ENCODE results near the gene NOL9. TPM values are rescaled to one million over a fixed set of nuclear protein-coding genes. Genes with fewer than 3 reads are reported as not detected.

The NOL9 gene
- total and polyA plus RNA-seq, 3 donors from 2014 or later: 11.4 to 34.6 (median 29.0) TPM

GRCh38 chr1:6473974-6474814 lies 80.1 kb downstream of the NOL9 start:
- no peaks in the 10 kb centered on the region for H3K36me3 ChIP-seq (ENCODE audit: low read depth, missing control alignments)
- 76 to 89% methylated on average over 6 to 30 of the region's 33 CpGs for WGBS, 2 donors

GRCh38 chr1:6473156-6473555 lies 81.2 kb downstream of the NOL9 start:
- 92 to 97% methylated on average over 16 to 18 of the region's 18 CpGs for WGBS, 2 donors
- TF ChIP-seq CTCF (IDR thresholded peaks at IDR 0.05): no peak
- no peak for TF ChIP-seq POLR2A (IDR thresholded peaks at IDR 0.05)
- Histone ChIP-seq H3K4me3 (no peak overlapping the region), H3K36me3 (ENCODE audit: low read depth, missing control alignments) (no peaks in the 10 kb centered on the region), H3K27ac (no peak overlapping the region), H3K4me1 (no peaks in the 10 kb centered on the region), H3K9me3 (no peaks in the 10 kb centered on the region), H3K27me3 (no peaks in the 10 kb centered on the region)
- DNase-seq: no peak
- intact Hi-C loops (cut with DNase I; ENCODE audit: low total_unique reads): no loop called here

More at GRCh38 chr1:6473974-6474814, 80.1 kb downstream of the NOL9 start:
- no peak for TF ChIP-seq CTCF (IDR thresholded peaks at IDR 0.05)
- no peak for TF ChIP-seq POLR2A (IDR thresholded peaks at IDR 0.05)
- DNase-seq: no peak
- Histone ChIP-seq H3K27ac (no peak overlapping the region), H3K27me3 (no peaks in the 10 kb centered on the region), H3K9me3 (no peaks in the 10 kb centered on the region), H3K4me3 (no peak overlapping the region), H3K4me1 (no peaks in the 10 kb centered on the region)
- intact Hi-C loops (cut with DNase I; ENCODE audit: low total_unique reads): no loop called here

GRCh38 chr1:6472391-6472790 lies 81.9 kb downstream of the NOL9 start:
- Histone ChIP-seq H3K27me3 (no peaks in the 10 kb centered on the region), H3K36me3 (ENCODE audit: low read depth, missing control alignments) (no peaks in the 10 kb centered on the region), H3K27ac (no peak overlapping the region), H3K4me3 (no peak overlapping the region), H3K4me1 (no peaks in the 10 kb centered on the region), H3K9me3 (no peaks in the 10 kb centered on the region)
- intact Hi-C loops (cut with DNase I; ENCODE audit: low total_unique reads): no loop called here
- no peak for DNase-seq
- 83 to 87% methylated on average over 10 of the region's 10 CpGs for WGBS, 2 donors
- TF ChIP-seq CTCF (IDR thresholded peaks at IDR 0.05): no peak
- no peak for TF ChIP-seq POLR2A (IDR thresholded peaks at IDR 0.05)

- intact Hi-C loops (cut with DNase I; ENCODE audit: low total_unique reads): no loop called here
- DNase-seq: no peak
- Histone ChIP-seq H3K27ac (no peak overlapping the region), H3K4me3 (no peak overlapping the region), H3K27me3 (no peaks in the 10 kb centered on the region), H3K36me3 (ENCODE audit: low read depth, missing control alignments) (no peaks in the 10 kb centered on the region), H3K4me1 (no peaks in the 10 kb centered on the region), H3K9me3 (no peaks in the 10 kb centered on the region)
- WGBS, 2 donors: 78 to 86% methylated on average over 6 to 7 of the region's 7 CpGs
- no peak for TF ChIP-seq POLR2A (IDR thresholded peaks at IDR 0.05)
- TF ChIP-seq CTCF (IDR thresholded peaks at IDR 0.05): no peak
These were observed 82.3 kb downstream of the NOL9 start for GRCh38 chr1:6471970-6472368.

Small RNAs within 50 kb of the gene (small RNA-seq; reads per million reads assigned to genes)
- gene RNU6-731P: 0 reads per million in 2 donors

Other genes starting within 250 kb of the NOL9 start
- gene ACOT7, start 160.7 kb downstream of the NOL9 start, total RNA-seq: 10 to 100 TPM; 50.3 to 52.5 TPM
- gene ACOT7, start 160.7 kb downstream of the NOL9 start, polyA plus RNA-seq (ENCODE audit: insufficient read depth, low read depth, low replicate concordance): 72.8 TPM
- gene HES2, start 134.6 kb downstream of the NOL9 start, total RNA-seq: 1 to 10 TPM; 2.4 to 5.0 TPM
- 2.6 TPM for gene HES2, start 134.6 kb downstream of the NOL9 start, polyA plus RNA-seq (ENCODE audit: insufficient read depth, low read depth, low replicate concordance)
- 100 to 1,000 TPM; 396 to 404 TPM for gene ESPN, start 129.7 kb downstream of the NOL9 start, total RNA-seq
- 270 TPM for gene ESPN, start 129.7 kb downstream of the NOL9 start, polyA plus RNA-seq (ENCODE audit: insufficient read depth, low read depth, low replicate concordance)
- gene TNFRSF25, start 88.3 kb downstream of the NOL9 start, total RNA-seq: 10 to 100 TPM; 13.4 to 14.0 TPM
- gene TNFRSF25, start 88.3 kb downstream of the NOL9 start, polyA plus RNA-seq (ENCODE audit: insufficient read depth, low read depth, low replicate concordance): 6.2 TPM
- 10 to 100 TPM; 13.7 to 16.4 TPM for gene PLEKHG5, start 62.8 kb downstream of the NOL9 start, total RNA-seq
- 8.1 TPM for gene PLEKHG5, start 62.8 kb downstream of the NOL9 start, polyA plus RNA-seq (ENCODE audit: insufficient read depth, low read depth, low replicate concordance)
- gene TAS1R1, start 794 bp upstream of the NOL9 start, total RNA-seq: 1 to 10 TPM; 5.3 to 5.6 TPM
- 5.1 TPM for gene TAS1R1, start 794 bp upstream of the NOL9 start, polyA plus RNA-seq (ENCODE audit: insufficient read depth, low read depth, low replicate concordance)
- 10 to 100 TPM; 58.9 to 70.7 TPM for gene ZBTB48, start 25.5 kb upstream of the NOL9 start, total RNA-seq
- gene ZBTB48, start 25.5 kb upstream of the NOL9 start, polyA plus RNA-seq (ENCODE audit: insufficient read depth, low read depth, low replicate concordance): 80.7 TPM
- 10 to 100 TPM; 71.7 to 84.6 TPM for gene KLHL21, start 48.4 kb upstream of the NOL9 start, total RNA-seq
- 31.1 TPM for gene KLHL21, start 48.4 kb upstream of the NOL9 start, polyA plus RNA-seq (ENCODE audit: insufficient read depth, low read depth, low replicate concordance)
- gene PHF13, start 59.2 kb upstream of the NOL9 start, total RNA-seq: 10 to 100 TPM; 88.1 to 94.3 TPM
- 70.8 TPM for gene PHF13, start 59.2 kb upstream of the NOL9 start, polyA plus RNA-seq (ENCODE audit: insufficient read depth, low read depth, low replicate concordance)
- 10 to 100 TPM; 38.6 to 41.9 TPM for gene THAP3, start 70.4 kb upstream of the NOL9 start, total RNA-seq
- gene THAP3, start 70.4 kb upstream of the NOL9 start, polyA plus RNA-seq (ENCODE audit: insufficient read depth, low read depth, low replicate concordance): 28.7 TPM
- 10 to 100 TPM; 52.7 to 53.3 TPM for gene DNAJC11, start 147.3 kb upstream of the NOL9 start, total RNA-seq
- 41.5 TPM for gene DNAJC11, start 147.3 kb upstream of the NOL9 start, polyA plus RNA-seq (ENCODE audit: insufficient read depth, low read depth, low replicate concordance)
- gene CAMTA1, start 230.9 kb upstream of the NOL9 start, total RNA-seq: 100 to 1,000 TPM; 119 to 158 TPM
- 116 TPM for gene CAMTA1, start 230.9 kb upstream of the NOL9 start, polyA plus RNA-seq (ENCODE audit: insufficient read depth, low read depth, low replicate concordance)